HepG2 (cell line): Measurements from ENCODE around the gene SYTL3. TPM values are rescaled to one million over a fixed set of nuclear protein-coding genes. Genes with fewer than 3 reads are reported as not detected.

Source experiments
- FOXJ3 ChIP-seq: sonication (generic); formaldehyde crosslinking; IDR thresholded peaks from 2 replicates; pipeline ENCODE4 v1.4.0; 2020; ENCODE audit warnings: missing genetic modification reagents, mild to moderate bottlenecking, borderline replicate concordance
- FOXP4 ChIP-seq: sonication (generic); formaldehyde crosslinking; IDR thresholded peaks from 2 replicates; pipeline ENCODE4 v1.4.0; 2020; ENCODE audit warnings: missing genetic modification reagents
- HDAC1 ChIP-seq: sonication (generic); formaldehyde crosslinking; IDR thresholded peaks from 2 replicates; pipeline ENCODE4 v1.5.1; 2020; ENCODE audit warnings: mild to moderate bottlenecking, missing genetic modification reagents
- ONECUT2 ChIP-seq: sonication (generic); formaldehyde crosslinking; IDR thresholded peaks from 2 replicates; pipeline ENCODE4 v1.4.0; 2020; ENCODE audit warnings: missing genetic modification reagents
- RXRB ChIP-seq: IDR thresholded peaks from 2 replicates; pipeline ENCODE4 v1.6.1; 2016; ENCODE audit warnings: borderline replicate concordance, missing genetic modification reagents, missing compliant biosample characterization
- TARDBP ChIP-seq: sonication (generic); formaldehyde crosslinking; IDR thresholded peaks from 2 replicates; pipeline ENCODE4 v1.8.0; 2022; ENCODE audit warnings: mild to moderate bottlenecking, missing genetic modification reagents
- TFDP2 ChIP-seq: sonication (generic); formaldehyde crosslinking; IDR thresholded peaks from 2 replicates; pipeline ENCODE4 v1.4.0; 2020; ENCODE audit warnings: missing genetic modification reagents
- TFE3 ChIP-seq: IDR thresholded peaks from 2 replicates; pipeline ENCODE4 v1.6.1; 2016
- ZFP82 ChIP-seq: sonication (generic); formaldehyde crosslinking; IDR thresholded peaks from 2 replicates; pipeline ENCODE4 v1.5.1; 2020; ENCODE audit warnings: mild to moderate bottlenecking, missing genetic modification reagents, borderline replicate concordance
- ZNF136 ChIP-seq: sonication (generic); formaldehyde crosslinking; IDR thresholded peaks from 2 replicates; pipeline ENCODE4 v1.8.1; 2022; ENCODE audit warnings: low read depth, mild to moderate bottlenecking, moderate library complexity, missing genetic modification reagents
- ZNF33A ChIP-seq: sonication (generic); formaldehyde crosslinking; IDR thresholded peaks from 2 replicates; pipeline ENCODE4 v1.5.1; 2020; ENCODE audit warnings: missing genetic modification reagents, mild to moderate bottlenecking, moderate library complexity, borderline replicate concordance
- ZNF382 ChIP-seq: sonication (generic); formaldehyde crosslinking; IDR thresholded peaks from 2 replicates; pipeline ENCODE4 v1.5.0; 2020; ENCODE audit warnings: missing genetic modification reagents, mild to moderate bottlenecking, borderline replicate concordance
- ZNF547 ChIP-seq: sonication (generic); formaldehyde crosslinking; IDR thresholded peaks from 2 replicates; pipeline ENCODE4 v1.5.1; 2020; ENCODE audit warnings: mild to moderate bottlenecking, missing genetic modification reagents
- ZNF816 ChIP-seq: sonication (generic); formaldehyde crosslinking; IDR thresholded peaks from 2 replicates; pipeline ENCODE4 v1.8.0; 2022; ENCODE audit warnings: missing genetic modification reagents, mild to moderate bottlenecking, borderline replicate concordance
- polyA plus RNA-seq, 8 experiments: library from polyadenylated mRNA; depleted of rRNA in 3 of 8; stranded (reverse) in 7 of 8; unstranded in 1 of 8; fragments of >200 nt; fragmentation: Illumina TruSeq in 4 of 8; extraction: Trizol in 4 of 8; gene quantifications; 2 replicates each; pipeline versions ENCODE4 v1.2.1 to v1.2.3, GENCODE V29; 2011 to 2016; ENCODE audit warnings: low read depth in 4 of 8, missing spikeins in 1 of 8, mixed read lengths in 1 of 8; ENCODE audit not compliant: insufficient read depth in 1 of 8
- total RNA-seq, 5 experiments: library from RNA; depleted of rRNA; stranded (reverse); fragments of >200 nt; fragmentation: Illumina TruSeq; extraction: Trizol; gene quantifications; 2 replicates each; pipeline ENCODE4 v1.2.3, GENCODE V29; 2016; ENCODE audit warnings: low read depth in 1 of 5
- TF ChIP-seq, protein P1 (sequence below), 2 experiments: sonication (generic) in 1 of 2; formaldehyde crosslinking in 1 of 2; IDR thresholded peaks; 2 replicates each; pipeline versions ENCODE4 v1.4.0 to v1.6.1; 2018 to 2020; ENCODE audit warnings: missing genetic modification reagents in 2 of 2, borderline replicate concordance in 1 of 2, low read depth in 1 of 2, mild to moderate bottlenecking in 1 of 2, missing biosample characterization in 1 of 2
- TF ChIP-seq, protein P2 (sequence below): conservative IDR thresholded peaks from 2 replicates; pipeline ENCODE4 v1.6.1; 2018; ENCODE audit warnings: missing genetic modification reagents

SYTL3 gene
- total and polyA plus RNA-seq, 2 of the 13 experiments (the other 11 are each of a cell fraction or from before 2014, with no cell fraction given): 0.11 to 0.28 TPM

GRCh38 chr6:158703837-158704822, 54.3 kb downstream of the SYTL3 start (continued):
- TF ChIP-seq, protein P1, sequence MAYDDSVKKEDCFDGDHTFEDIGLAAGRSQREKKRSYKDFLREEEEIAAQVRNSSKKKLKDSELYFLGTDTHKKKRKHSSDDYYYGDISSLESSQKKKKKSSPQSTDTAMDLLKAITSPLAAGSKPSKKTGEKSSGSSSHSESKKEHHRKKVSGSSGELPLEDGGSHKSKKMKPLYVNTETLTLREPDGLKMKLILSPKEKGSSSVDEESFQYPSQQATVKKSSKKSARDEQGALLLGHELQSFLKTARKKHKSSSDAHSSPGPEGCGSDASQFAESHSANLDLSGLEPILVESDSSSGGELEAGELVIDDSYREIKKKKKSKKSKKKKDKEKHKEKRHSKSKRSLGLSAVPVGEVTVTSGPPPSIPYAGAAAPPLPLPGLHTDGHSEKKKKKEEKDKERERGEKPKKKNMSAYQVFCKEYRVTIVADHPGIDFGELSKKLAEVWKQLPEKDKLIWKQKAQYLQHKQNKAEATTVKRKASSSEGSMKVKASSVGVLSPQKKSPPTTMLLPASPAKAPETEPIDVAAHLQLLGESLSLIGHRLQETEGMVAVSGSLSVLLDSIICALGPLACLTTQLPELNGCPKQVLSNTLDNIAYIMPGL (CRISPR knock-in tag; IDR thresholded peaks at IDR 0.05; ENCODE audit: borderline replicate concordance in 1 of 2, low read depth in 1 of 2): peak; percentile 98 to 99
- TF ChIP-seq HDAC1 (CRISPR knock-in tag): peak; percentile 78
- TF ChIP-seq ONECUT2 (CRISPR knock-in tag): no peak
- no peak; the same call in 1 of the 2 replicates for TF ChIP-seq ZFP82 (CRISPR knock-in tag)
- no peak for TF ChIP-seq ZNF33A
- peak; percentile 95 for TF ChIP-seq TARDBP
- TF ChIP-seq ZNF816: no peak
- peak; percentile 64 for TF ChIP-seq FOXP4 (CRISPR knock-in tag)
- TF ChIP-seq, protein P2, sequence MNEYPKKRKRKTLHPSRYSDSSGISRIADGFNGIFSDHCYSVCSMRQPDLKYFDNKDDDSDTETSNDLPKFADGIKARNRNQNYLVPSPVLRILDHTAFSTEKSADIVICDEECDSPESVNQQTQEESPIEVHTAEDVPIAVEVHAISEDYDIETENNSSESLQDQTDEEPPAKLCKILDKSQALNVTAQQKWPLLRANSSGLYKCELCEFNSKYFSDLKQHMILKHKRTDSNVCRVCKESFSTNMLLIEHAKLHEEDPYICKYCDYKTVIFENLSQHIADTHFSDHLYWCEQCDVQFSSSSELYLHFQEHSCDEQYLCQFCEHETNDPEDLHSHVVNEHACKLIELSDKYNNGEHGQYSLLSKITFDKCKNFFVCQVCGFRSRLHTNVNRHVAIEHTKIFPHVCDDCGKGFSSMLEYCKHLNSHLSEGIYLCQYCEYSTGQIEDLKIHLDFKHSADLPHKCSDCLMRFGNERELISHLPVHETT (CRISPR knock-in tag): peak; percentile 68
- TF ChIP-seq TFE3 (CRISPR knock-in tag): peak; percentile 38; the same call in 1 of the 2 replicates
- peak; percentile 98 for TF ChIP-seq ZNF547
- TF ChIP-seq ZNF382: no peak
- peak; percentile 59 for TF ChIP-seq TFDP2
- peak; percentile 82 for TF ChIP-seq RXRB (CRISPR knock-in tag)
- peak; percentile 97; the same call in 1 of the 2 replicates for TF ChIP-seq ZNF136
- TF ChIP-seq FOXJ3 (CRISPR knock-in tag): peak; percentile 38; the same call in 1 of the 2 replicates
